Sigmoid colon (tissue), 4 donors: ENCODE results near the gene HAND2.

Experiments
- EP300 ChIP-seq, 4 donors: sonication (generic); formaldehyde crosslinking; IDR thresholded peaks; one replicate each; pipeline ENCODE4 v1.6.1; 2017; ENCODE audit warnings: antibody characterized with exemption in 4 of 4
- POLR2A ChIP-seq, 2 donors: fragments of 450-650 bp; IDR thresholded peaks; one replicate each; pipeline ENCODE4 v1.6.1; 2016; ENCODE audit warnings: antibody characterized with exemption in 2 of 2, mild to moderate bottlenecking in 2 of 2, moderate library complexity in 2 of 2
- POLR2AphosphoS5 ChIP-seq, 4 donors: sonication (generic); formaldehyde crosslinking; IDR thresholded peaks; one replicate each; pipeline ENCODE4 v1.6.1; 2017; ENCODE audit warnings: antibody characterized with exemption in 4 of 4
- TF ChIP-seq, protein P1 (sequence below), 4 experiments: fragments of 450-650 bp in 3 of 4; fragments of 200-600 bp in 1 of 4; IDR thresholded peaks; one replicate each; pipeline ENCODE4 v1.5.1; 2016 to 2019; ENCODE audit warnings: antibody characterized with exemption in 4 of 4, mild to moderate bottlenecking in 3 of 4, moderate library complexity in 2 of 4

DNA sequence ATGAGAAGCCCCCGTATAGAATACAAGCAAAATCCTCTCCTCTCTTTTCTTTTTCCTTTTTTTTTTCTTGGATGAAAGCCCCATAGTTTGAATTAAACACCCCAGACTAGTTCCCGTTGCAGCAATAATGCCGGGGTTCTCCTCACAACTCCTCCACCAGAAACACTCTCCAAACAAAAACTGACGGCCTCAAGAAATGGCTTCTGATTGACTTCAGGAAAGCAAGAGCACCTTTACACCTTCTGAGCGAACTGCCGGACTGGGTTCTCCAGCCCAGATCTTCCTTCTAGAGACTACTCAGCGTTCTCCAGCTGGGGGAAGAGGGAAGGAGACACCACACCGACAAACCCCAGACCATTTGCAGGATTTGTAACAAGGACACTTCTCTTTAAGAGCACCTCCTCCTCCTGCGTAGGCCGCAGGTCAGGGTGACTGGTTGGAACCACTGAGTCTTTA is 4.0 kb downstream of the HAND2 start:
- TF ChIP-seq, protein P1, sequence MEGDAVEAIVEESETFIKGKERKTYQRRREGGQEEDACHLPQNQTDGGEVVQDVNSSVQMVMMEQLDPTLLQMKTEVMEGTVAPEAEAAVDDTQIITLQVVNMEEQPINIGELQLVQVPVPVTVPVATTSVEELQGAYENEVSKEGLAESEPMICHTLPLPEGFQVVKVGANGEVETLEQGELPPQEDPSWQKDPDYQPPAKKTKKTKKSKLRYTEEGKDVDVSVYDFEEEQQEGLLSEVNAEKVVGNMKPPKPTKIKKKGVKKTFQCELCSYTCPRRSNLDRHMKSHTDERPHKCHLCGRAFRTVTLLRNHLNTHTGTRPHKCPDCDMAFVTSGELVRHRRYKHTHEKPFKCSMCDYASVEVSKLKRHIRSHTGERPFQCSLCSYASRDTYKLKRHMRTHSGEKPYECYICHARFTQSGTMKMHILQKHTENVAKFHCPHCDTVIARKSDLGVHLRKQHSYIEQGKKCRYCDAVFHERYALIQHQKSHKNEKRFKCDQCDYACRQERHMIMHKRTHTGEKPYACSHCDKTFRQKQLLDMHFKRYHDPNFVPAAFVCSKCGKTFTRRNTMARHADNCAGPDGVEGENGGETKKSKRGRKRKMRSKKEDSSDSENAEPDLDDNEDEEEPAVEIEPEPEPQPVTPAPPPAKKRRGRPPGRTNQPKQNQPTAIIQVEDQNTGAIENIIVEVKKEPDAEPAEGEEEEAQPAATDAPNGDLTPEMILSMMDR (IDR thresholded peaks at IDR 0.05) = no peak
- no peak for TF ChIP-seq POLR2AphosphoS5 (IDR thresholded peaks at IDR 0.05)
- no peak for TF ChIP-seq EP300 (IDR thresholded peaks at IDR 0.05)
- TF ChIP-seq POLR2A (IDR thresholded peaks at IDR 0.05) = no peak
